Activated T-helper 2 cell treated with anti-CD3 and anti-CD28 coated beads, Interferon-gamma antibody, Interleukin-2, Interleukin-4, amounts not matched to agents 10 μg/mL and 5 μg/mL and 100 μg/mL, durations not matched to agents 14 hours and 24 hours and 36 hours (primary cell): ENCODE data around the gene NUP54. TPM values are rescaled to one million over a fixed set of nuclear protein-coding genes. Genes with fewer than 3 reads are reported as not detected.

Source experiments
- DNase-seq: peaks from one replicate; pipeline ENCODE4 v3.0.0; 2021; ENCODE audit warnings: low spot score
- H3K27ac Mint-ChIP-seq: one replicate; pipeline ENCODE4 v1.8.0; 2021; ENCODE audit warnings: mixed read lengths
- H3K27me3 Mint-ChIP-seq: one replicate; pipeline ENCODE4 v1.8.0; 2021; ENCODE audit warnings: low read depth, mixed read lengths
- H3K36me3 Mint-ChIP-seq: one replicate; pipeline ENCODE4 v1.8.0; 2021; ENCODE audit warnings: low read depth, mixed read lengths
- H3K4me1 Mint-ChIP-seq: one replicate; pipeline ENCODE4 v1.8.0; 2021; ENCODE audit warnings: low read depth, mixed read lengths
- H3K4me3 Mint-ChIP-seq: one replicate; pipeline ENCODE4 v1.8.0; 2021; ENCODE audit warnings: low read depth, mild to moderate bottlenecking, moderate library complexity, mixed read lengths
- H3K9me3 Mint-ChIP-seq: one replicate; pipeline ENCODE4 v1.8.0; 2021; ENCODE audit warnings: mixed read lengths
- intact Hi-C: fragments of 100-400 bp; cut with micrococcal nuclease; formaldehyde crosslinking; loops from one replicate; pipeline ENCODE4 v1.15.1; 2023
- total RNA-seq: library from RNA; stranded (reverse); gene quantifications from 2 replicates; pipeline ENCODE4 v1.2.3, GENCODE V29; 2022

Gene NUP54, protein sequence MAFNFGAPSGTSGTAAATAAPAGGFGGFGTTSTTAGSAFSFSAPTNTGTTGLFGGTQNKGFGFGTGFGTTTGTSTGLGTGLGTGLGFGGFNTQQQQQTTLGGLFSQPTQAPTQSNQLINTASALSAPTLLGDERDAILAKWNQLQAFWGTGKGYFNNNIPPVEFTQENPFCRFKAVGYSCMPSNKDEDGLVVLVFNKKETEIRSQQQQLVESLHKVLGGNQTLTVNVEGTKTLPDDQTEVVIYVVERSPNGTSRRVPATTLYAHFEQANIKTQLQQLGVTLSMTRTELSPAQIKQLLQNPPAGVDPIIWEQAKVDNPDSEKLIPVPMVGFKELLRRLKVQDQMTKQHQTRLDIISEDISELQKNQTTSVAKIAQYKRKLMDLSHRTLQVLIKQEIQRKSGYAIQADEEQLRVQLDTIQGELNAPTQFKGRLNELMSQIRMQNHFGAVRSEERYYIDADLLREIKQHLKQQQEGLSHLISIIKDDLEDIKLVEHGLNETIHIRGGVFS
- 74.7 and 75.6 TPM in 2 replicates for total RNA-seq

GRCh38 chr4:76148142-76148865 lies at the start of gene NUP54:
NUP54 (minus strand) TSS chr4:76148397; CDS start chr4:76148374, 23 bp downstream.
- no peaks in the 10 kb centered on the region for H3K9me3 Mint-ChIP-seq
- H3K4me1 Mint-ChIP-seq, result peaks cover 23% of the 10 kb centered on the region
- no peaks in the 10 kb centered on the region for H3K27me3 Mint-ChIP-seq
- H3K36me3 Mint-ChIP-seq, result peaks cover 14% of the 10 kb centered on the region
- peak within 1 kb of the TSS; percentile 89 for H3K4me3 Mint-ChIP-seq
- DNase-seq, result peak; percentile 94
- intact Hi-C loops, result loop anchor here (1.0 to 10.0 kb wide), 6 partner anchors 66 to 926 kb away; partner anchors contain the start of genes CCNI, G3BP2, NAAA and RCHY1
- peak within 1 kb of the TSS; percentile 94 for H3K27ac Mint-ChIP-seq

- no peak overlapping the region for H3K4me3 Mint-ChIP-seq
- intact Hi-C loops, result no loop called here
- no peaks in the 10 kb centered on the region for H3K27me3 Mint-ChIP-seq
- peaks cover 26% of the 10 kb centered on the region for H3K4me1 Mint-ChIP-seq
- H3K9me3 Mint-ChIP-seq, result peaks cover 1% of the 10 kb centered on the region
- DNase-seq, result no peak
- no peak overlapping the region for H3K27ac Mint-ChIP-seq
- H3K36me3 Mint-ChIP-seq, result peaks cover 2% of the 10 kb centered on the region
Measured at GRCh38 chr4:76197031-76197743, 49.0 kb upstream of the NUP54 start.

DNA sequence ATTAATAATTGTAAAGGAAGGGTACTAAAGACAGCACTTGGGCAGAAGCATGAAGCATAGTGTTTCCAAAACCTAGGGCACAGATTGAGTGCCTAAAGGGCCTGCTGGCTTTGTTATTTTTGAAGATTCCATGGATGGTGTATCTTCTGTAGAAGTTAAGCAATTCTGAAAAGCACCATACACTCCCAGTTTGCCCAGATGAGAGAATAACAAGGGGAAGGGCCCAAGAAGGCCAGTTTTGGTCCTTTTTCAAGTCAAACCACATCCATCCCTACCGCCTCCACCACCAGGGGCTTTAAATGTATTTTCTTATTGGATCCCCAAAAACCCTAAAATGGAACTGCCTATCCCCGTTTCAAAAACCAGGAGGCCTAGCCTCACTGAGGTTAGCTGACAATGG lies 48.2 kb upstream of the NUP54 start:
- H3K36me3 Mint-ChIP-seq, result peaks cover 5% of the 10 kb centered on the region
- peaks cover 26% of the 10 kb centered on the region for H3K4me1 Mint-ChIP-seq
- H3K27ac Mint-ChIP-seq, result no peak overlapping the region
- DNase-seq, result no peak
- intact Hi-C loops, result no loop called here
- no peaks in the 10 kb centered on the region for H3K27me3 Mint-ChIP-seq
- H3K4me3 Mint-ChIP-seq, result no peak overlapping the region
- H3K9me3 Mint-ChIP-seq, result peaks cover 4% of the 10 kb centered on the region

DNA sequence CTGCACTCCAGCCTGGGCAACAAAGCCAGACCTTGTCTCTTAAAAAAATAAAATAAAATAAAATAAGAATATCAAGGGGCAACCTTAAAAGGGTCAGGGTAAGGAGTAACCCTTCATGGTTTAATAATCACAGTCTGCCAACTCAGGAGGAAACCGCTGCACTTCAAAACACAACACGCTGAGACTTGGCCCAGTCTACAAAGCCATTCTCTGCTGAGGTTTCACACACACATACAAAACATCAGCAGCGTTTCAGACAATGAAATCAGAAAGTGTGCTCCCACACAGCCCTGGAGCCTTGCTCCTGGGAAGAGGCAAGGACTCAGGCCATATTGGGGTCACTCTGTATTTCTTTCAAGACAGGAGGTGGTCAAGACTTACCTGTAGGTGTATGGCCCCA lies 47.1 kb upstream of the NUP54 start:
- peaks cover 26% of the 10 kb centered on the region for H3K4me1 Mint-ChIP-seq

GRCh38 chr4:76194325-76194724 lies 46.1 kb upstream of the NUP54 start:
- no peak for DNase-seq
- peaks cover 4% of the 10 kb centered on the region for H3K9me3 Mint-ChIP-seq
- intact Hi-C loops, result no loop called here
- no peaks in the 10 kb centered on the region for H3K27me3 Mint-ChIP-seq
- peaks cover 23% of the 10 kb centered on the region for H3K4me1 Mint-ChIP-seq
- peaks cover 5% of the 10 kb centered on the region for H3K36me3 Mint-ChIP-seq
- no peak overlapping the region for H3K4me3 Mint-ChIP-seq
- no peak overlapping the region for H3K27ac Mint-ChIP-seq

More for the DNA sequence above, 47.1 kb upstream of the NUP54 start:
- DNase-seq, result no peak
- peaks cover 4% of the 10 kb centered on the region for H3K9me3 Mint-ChIP-seq
- H3K27ac Mint-ChIP-seq, result no peak overlapping the region
- H3K27me3 Mint-ChIP-seq, result no peaks in the 10 kb centered on the region
- H3K4me3 Mint-ChIP-seq, result no peak overlapping the region
- intact Hi-C loops, result no loop called here
- peaks cover 5% of the 10 kb centered on the region for H3K36me3 Mint-ChIP-seq

DNA sequence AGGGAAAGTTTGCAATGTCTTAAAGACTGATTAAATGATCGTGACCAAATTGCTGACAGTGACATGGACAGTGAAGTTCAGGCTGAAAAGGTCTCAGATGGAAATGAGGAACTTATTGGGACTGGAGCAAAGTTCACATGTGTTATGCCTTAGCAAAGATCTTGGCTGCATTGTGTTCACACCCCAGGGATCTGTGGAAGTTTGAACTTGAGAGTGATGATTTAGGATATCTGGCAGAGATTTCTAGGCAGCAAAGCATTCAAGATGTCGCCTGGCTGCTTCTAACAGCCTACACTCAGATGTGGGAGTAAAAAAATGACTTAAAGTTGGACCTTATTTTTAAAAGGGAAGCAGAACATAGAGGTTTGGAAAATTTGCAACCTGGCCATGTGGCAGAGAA lies 44.0 kb upstream of the NUP54 start:
- H3K9me3 Mint-ChIP-seq, result peaks cover 4% of the 10 kb centered on the region

GRCh38 chr4:76188557-76188956 lies 40.4 kb upstream of the NUP54 start:
- Mint-ChIP-seq H3K4me3 (no peak overlapping the region), H3K27ac (no peak overlapping the region), H3K4me1 (no peaks in the 10 kb centered on the region), H3K9me3 (peaks cover 4% of the 10 kb centered on the region), H3K27me3 (no peaks in the 10 kb centered on the region), H3K36me3 (peaks cover 5% of the 10 kb centered on the region)
- intact Hi-C loops, result no loop called here
- DNase-seq, result no peak

More for the DNA sequence above, 44.0 kb upstream of the NUP54 start:
- Mint-ChIP-seq H3K4me1 (peaks cover 7% of the 10 kb centered on the region), H3K27me3 (no peaks in the 10 kb centered on the region), H3K27ac (no peak overlapping the region), H3K36me3 (peaks cover 5% of the 10 kb centered on the region), H3K4me3 (no peak overlapping the region)
- DNase-seq, result no peak
- intact Hi-C loops, result no loop called here

DNA sequence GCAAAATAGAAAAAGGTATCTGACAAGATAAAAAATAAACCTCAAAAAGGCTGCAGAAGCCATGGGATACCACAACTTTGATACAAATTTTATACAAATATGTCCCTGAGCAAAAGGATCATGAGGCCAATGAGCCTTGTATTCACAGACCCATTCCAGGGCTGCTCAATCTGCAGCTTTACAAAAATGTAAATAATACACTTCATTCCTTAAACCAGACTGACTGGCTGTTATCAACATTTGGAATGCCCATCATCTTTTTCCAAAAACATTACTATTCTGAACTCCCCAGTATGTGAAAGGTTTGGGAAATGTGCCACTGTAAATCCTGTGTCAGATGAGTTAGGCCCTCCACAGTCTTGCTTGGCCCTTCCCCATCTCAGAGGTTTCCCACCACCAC lies 40.0 kb upstream of the NUP54 start:
- intact Hi-C loops, result no loop called here
- no peaks in the 10 kb centered on the region for H3K4me1 Mint-ChIP-seq
- DNase-seq, result no peak
- peaks cover 4% of the 10 kb centered on the region for H3K9me3 Mint-ChIP-seq
- H3K27ac Mint-ChIP-seq, result no peak overlapping the region
- peaks cover 5% of the 10 kb centered on the region for H3K36me3 Mint-ChIP-seq
- no peak overlapping the region for H3K4me3 Mint-ChIP-seq
- no peaks in the 10 kb centered on the region for H3K27me3 Mint-ChIP-seq

GRCh38 chr4:76187152-76187551 lies 39.0 kb upstream of the NUP54 start:
- Mint-ChIP-seq H3K27ac (no peak overlapping the region), H3K4me3 (no peak overlapping the region), H3K9me3 (peaks cover 3% of the 10 kb centered on the region), H3K27me3 (no peaks in the 10 kb centered on the region), H3K4me1 (no peaks in the 10 kb centered on the region), H3K36me3 (peaks cover 3% of the 10 kb centered on the region)
- no peak for DNase-seq
- intact Hi-C loops, result no loop called here

DNA sequence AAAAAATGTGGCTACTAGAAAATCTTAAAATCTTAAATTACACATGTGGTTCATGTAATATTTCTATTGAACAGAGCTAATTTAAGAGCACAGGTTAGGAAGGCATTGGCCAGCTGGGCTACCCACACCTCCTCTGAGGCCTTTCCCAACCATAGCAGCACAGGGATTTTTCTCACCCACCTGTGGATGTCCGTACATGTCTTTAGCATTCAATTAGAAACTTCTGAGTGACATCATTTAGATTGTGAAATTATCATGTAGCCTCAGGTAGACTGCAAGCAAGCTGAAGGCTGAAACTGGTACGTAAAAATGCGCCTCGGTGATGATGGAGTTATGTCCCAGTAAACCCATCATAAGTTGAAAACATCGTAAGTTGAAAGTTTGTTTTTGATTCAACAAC lies 34.3 kb upstream of the NUP54 start:
- H3K27me3 Mint-ChIP-seq, result no peaks in the 10 kb centered on the region

DNA sequence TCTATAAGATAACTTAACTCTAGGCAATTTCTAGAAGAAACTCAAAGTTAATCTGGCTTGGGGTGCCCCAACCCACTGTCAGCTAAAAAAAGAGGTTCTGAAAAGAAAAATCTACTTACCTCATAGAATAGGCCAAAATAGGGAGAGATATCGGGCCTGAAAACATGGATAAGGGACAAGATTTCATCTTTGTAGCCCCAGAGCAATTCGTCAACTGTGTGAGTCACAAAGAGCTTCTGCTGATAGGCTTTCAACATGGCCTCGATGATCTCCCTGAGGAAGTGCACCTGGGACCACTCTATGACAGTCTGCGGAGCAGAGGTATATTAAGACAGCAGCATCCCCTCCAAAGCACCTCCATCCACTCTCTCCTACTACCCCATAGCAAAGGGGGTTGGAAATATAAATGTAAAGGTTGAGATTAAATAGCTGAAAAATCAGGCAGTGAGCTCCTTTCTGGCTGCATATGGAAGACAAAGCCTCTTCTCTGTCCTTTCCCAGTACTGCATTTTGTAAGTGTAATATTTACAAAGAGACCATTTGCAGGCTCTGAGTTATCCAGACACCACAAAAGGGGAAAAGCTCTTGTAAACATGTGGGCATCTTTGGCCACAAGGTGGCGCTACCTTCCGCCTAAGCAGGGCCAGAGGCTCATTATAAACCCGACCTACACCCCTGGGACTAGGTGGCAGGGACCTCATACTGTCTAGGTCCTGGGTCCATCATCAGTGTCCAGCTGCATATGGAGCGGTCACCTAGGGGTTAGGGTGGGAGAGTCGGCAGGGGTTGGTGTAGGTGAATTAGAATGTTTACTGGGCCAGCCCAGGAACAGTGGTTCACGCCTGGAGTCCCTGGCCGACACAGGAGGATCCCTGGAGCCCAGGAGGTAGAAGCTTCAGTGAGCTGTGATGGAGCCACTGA lies 31.5 kb upstream of the NUP54 start:
- no peaks in the 10 kb centered on the region for H3K36me3 Mint-ChIP-seq
- H3K4me3 Mint-ChIP-seq, result no peak overlapping the region
- no peak overlapping the region for H3K27ac Mint-ChIP-seq
- H3K9me3 Mint-ChIP-seq, result no peaks in the 10 kb centered on the region
- H3K27me3 Mint-ChIP-seq, result no peaks in the 10 kb centered on the region
- intact Hi-C loops, result loop anchor here (1.0 to 10.0 kb wide), 3 partner anchors 199 to 1275 kb away; no protein-coding TSS in a partner anchor
- peak; percentile 64 for DNase-seq
- H3K4me1 Mint-ChIP-seq, result no peaks in the 10 kb centered on the region

More for the DNA sequence above, 34.3 kb upstream of the NUP54 start:
- H3K9me3 Mint-ChIP-seq, result no peaks in the 10 kb centered on the region
- no peaks in the 10 kb centered on the region for H3K4me1 Mint-ChIP-seq
- no peak overlapping the region for H3K4me3 Mint-ChIP-seq
- no peak for DNase-seq
- no peak overlapping the region for H3K27ac Mint-ChIP-seq
- no peaks in the 10 kb centered on the region for H3K36me3 Mint-ChIP-seq
- intact Hi-C loops, result no loop called here

GRCh38 chr4:76178296-76178695 lies 30.1 kb upstream of the NUP54 start:
- Mint-ChIP-seq H3K27ac (no peak overlapping the region), H3K4me1 (no peaks in the 10 kb centered on the region), H3K27me3 (no peaks in the 10 kb centered on the region), H3K9me3 (no peaks in the 10 kb centered on the region), H3K36me3 (no peaks in the 10 kb centered on the region), H3K4me3 (no peak overlapping the region)
- no peak for DNase-seq
- intact Hi-C loops, result loop anchor here (10.0 kb wide), 1 partner anchor 1273 kb away; no protein-coding TSS in a partner anchor
